ENCODE results near the gene CREB5.

- no peak for TF ChIP-seq CTCF (IDR thresholded peaks at IDR 0.05; ENCODE audit: extremely low read depth in 1 of 2, insufficient read depth in 1 of 2, low read depth in 1 of 2, low read length in 2 of 2)
- TF ChIP-seq POLR2A (IDR thresholded peaks at IDR 0.05; ENCODE audit: low read depth, low read length) = no peak
- TF ChIP-seq POLR2AphosphoS5 (IDR thresholded peaks at IDR 0.05; ENCODE audit: insufficient read depth, low read depth, low read length) = no peak
- TF ChIP-seq EZH2 (IDR thresholded peaks at IDR 0.05; ENCODE audit: borderline replicate concordance, low read depth, low read length, severe bottlenecking) = no peak
- no peak for TF ChIP-seq JUN (IDR thresholded peaks at IDR 0.05; ENCODE audit: borderline replicate concordance, insufficient read depth, insufficient read length, low read depth)
- TF ChIP-seq MAX (IDR thresholded peaks at IDR 0.05; ENCODE audit: insufficient read depth, insufficient read length) = no peak
- no peak for TF ChIP-seq GATA2 (IDR thresholded peaks at IDR 0.05; ENCODE audit: insufficient read depth, insufficient read length, low read depth, low read length)
- no peak for TF ChIP-seq MYC (IDR thresholded peaks at IDR 0.05; ENCODE audit: low read depth, low read length)
- TF ChIP-seq FOS (IDR thresholded peaks at IDR 0.05; ENCODE audit: borderline replicate concordance, insufficient read depth, low read length) = no peak
Measured at GRCh38 chr7:28487487-28487886, 75.2 kb downstream of the CREB5 start.

All from endothelial cell of umbilical vein (primary cell).